GM19397 (cell line): ENCODE results near the gene UCK2.
A peak's percentile ranks its signal among the peaks of the same experiment; 100 is the strongest.
"Not testable (repeated sequence)": the region's sequence is repeated elsewhere in the genome, so short reads cannot be mapped to it uniquely, and the experiment has no call there.

Experiments
- ATAC-seq: cut with Tn5 transposase; IDR thresholded peaks from one replicate; pipeline ENCODE4 v1.9.1; 2021; ENCODE audit warnings: mild to moderate bottlenecking, moderate library complexity; ENCODE audit not compliant: unreplicated experiment

UCK2 gene

GRCh38 chr1:165827268-165828102 is at the start of gene UCK2:
Gene UCK2 (plus strand): TSS chr1:165827614. CDS start chr1:165827834, 220 bp downstream.
- peak; percentile 70 for ATAC-seq

GRCh38 chr1:165778197-165778596 is 49.2 kb upstream of the UCK2 start:
- ATAC-seq = not testable (repeated sequence)

DNA sequence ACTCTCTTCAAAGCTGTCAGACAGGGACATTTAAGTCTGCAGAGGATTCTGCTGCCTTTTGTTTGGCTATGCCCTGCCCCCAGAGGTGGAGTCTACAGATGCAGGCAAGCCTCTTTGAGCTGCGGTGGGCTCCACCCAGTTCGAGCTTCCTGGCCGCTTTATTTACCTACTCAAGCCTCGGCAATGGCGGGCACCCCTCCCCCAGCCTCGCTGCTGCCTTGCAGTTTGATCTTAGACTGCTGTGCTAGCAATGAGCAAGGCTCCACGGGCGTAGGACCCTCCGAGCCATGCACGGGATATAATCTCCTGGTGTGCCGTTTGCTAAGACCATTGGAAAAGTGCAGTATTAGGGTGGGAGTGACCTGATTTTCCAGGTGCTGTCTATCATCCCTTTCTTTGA is 43.9 kb upstream of the UCK2 start:
- not testable (repeated sequence) for ATAC-seq

- no peak for ATAC-seq
Observed at GRCh38 chr1:165787741-165788140, 39.7 kb upstream of the UCK2 start.

DNA sequence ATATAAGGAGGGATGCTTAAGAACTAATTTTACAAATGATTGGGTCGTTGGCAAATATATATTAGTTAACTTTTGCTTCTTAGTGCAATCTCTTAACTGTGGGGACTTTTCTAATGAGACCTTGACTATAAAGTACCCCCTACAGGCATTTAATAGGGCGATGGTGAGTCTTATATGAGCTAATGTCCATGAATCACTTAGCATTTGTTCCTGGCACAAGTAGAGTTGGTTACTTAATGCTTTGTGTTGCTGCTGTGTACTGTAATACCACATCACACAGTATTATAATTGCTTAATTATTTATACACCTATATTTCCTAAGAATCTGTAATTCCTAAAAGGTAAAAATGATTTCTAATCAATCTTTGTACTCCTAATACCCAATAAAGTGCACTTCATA is 33.5 kb upstream of the UCK2 start:
- no peak for ATAC-seq

DNA sequence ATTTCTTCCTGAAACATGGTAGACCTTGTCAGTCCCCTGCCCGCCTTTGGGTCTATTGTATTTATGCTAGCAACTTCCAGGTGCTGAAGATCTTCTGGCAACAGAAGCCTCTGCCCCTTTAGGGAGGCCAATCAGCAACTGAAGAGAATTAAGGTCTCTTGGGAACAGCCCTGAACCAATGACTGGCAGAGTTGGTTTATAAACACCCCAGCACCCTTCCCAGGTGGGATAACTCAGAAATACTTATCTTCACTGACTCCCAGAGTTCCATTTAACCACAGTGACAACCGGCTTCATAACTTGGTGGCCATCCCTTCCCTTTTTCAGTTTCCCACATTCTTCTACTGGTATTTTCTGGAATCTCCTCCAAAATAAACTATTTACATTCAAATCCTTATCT is 31.5 kb upstream of the UCK2 start:
- ATAC-seq = no peak

GRCh38 chr1:165799387-165799786 is 28.0 kb upstream of the UCK2 start:
- no peak for ATAC-seq

- not testable (repeated sequence) for ATAC-seq
Observed at GRCh38 chr1:165804513-165804912, 22.9 kb upstream of the UCK2 start.

GRCh38 chr1:165807613-165808012 is 19.8 kb upstream of the UCK2 start:
- ATAC-seq = no peak

DNA sequence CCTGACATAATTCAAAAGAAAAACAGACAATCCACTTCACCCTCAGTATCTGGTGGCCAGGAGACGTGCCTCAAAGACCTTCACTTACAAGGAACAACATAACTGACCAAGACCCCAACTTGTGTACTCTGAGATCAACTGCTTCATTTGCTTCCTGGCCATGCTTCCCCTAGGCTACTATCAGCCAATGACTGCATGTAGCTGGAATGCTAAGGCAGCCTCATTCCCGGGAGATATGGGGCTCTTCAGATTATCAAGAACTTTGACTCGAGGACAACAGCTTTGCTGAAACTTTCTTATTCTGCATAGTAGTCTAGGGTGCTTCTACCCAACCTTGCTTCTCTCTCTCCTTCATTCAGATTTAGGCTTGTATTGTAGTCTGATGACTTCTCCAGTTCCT is 11.7 kb upstream of the UCK2 start:
- ATAC-seq = no peak

- ATAC-seq = no peak
Observed at GRCh38 chr1:165816157-165816556, 11.3 kb upstream of the UCK2 start.

- ATAC-seq = no peak
Observed at GRCh38 chr1:165816826-165817497, 10.5 kb upstream of the UCK2 start.

DNA sequence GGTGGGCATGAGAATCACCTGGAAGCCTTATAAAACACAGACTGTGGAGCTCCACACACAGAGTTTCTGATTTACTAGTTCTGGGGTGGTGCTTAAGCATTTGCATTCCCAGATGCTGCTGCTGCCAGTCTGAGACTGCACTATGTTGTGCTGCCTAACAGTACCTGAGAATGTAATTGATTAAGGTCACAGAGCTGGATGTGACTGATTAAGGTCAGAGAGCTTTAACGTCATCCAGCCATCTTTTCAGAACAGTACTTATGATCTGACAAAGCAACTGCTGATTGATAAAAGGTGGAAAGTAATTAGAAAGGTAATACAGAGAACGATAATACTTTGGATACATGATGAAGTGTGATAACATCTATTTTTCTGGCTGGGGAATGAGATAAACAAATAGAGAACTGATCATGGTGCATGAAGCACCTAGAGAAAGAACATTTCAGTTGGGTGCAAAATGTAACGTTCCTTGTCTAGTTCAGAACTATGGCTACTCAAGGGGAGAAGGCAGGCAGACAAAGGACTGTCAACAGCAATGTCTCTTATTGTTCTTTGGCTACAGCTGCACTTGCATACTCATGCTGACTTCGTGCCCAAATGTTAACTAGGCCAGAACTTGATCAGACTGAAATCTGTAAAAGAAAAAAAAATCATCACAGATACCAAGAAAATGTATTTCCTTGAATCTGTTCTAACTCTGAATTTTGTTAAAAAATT is 3.7 kb upstream of the UCK2 start:
- no peak for ATAC-seq

DNA sequence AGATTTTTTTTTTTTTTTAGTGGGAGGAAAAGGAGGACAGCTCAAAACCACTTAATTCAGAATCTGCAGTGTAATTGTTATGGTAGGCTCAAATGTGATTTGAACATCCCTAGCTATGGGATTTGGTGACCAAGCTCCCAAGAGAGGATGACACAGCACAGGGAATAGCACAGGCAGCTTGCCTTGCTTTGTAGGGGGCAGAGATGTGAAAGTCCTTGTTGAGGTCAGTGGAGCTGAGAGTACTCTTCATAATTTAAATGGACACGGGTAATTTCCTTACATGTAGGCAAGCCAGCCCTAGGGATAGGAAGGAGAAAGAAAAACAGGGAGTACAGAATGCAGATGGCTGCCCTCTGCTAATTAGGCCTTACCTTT is 3.2 kb upstream of the UCK2 start:
- no peak for ATAC-seq

GRCh38 chr1:165826565-165827267 is 698 bp upstream of the UCK2 start:
- no peak for ATAC-seq

GRCh38 chr1:165828103-165828668 is 772 bp downstream of the UCK2 start:
- ATAC-seq = peak; percentile 45

GRCh38 chr1:165828669-165829329 is 1.4 kb downstream of the UCK2 start:
- ATAC-seq = no peak

DNA sequence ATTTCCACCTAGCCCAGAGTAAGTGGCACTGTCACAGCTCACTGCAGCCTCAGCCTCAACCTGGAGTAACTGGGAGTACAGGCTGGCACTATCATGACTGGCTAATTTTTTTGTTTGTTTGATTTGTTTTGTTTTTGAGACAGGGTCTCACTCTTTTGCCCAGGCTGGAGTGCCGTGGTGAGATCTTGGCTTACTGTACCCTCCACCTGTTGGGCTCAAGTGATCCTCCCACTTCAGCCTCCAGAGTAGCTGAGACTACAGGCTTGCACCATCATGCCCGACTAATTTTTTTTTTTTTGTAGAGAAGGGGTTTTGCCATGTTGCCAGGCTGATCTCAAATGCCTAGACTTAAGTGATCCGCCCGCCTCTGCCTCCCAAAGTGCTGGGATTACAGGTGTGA is 2.5 kb downstream of the UCK2 start:
- no peak for ATAC-seq

DNA sequence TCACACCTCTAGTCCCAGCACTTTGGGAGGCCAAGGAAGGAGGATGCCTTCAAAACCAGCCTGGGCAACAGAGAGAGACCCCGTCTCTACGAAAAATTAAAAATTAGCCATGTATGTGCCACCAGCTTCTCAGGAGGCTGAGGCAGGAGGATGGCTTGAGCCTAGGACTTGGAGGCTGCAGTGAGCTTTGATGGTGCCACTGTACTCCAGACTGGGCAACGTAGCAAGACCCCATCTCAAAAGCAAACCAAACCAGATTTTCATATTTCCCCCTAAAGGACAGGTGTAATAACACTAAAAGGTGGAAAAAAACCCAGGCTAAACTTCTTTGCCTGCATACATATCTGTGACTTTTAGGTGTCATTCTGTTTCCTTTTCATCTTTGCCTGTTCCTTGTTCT is 3.7 kb downstream of the UCK2 start:
- no peak for ATAC-seq

- ATAC-seq = no peak
Observed at GRCh38 chr1:165832902-165833301, 5.5 kb downstream of the UCK2 start.
